Erythroblast (primary cell): ENCODE results near the gene MCF2L2.

Experiments
- GATA1 ChIP-seq: IDR thresholded peaks from 2 replicates; pipeline ENCODE4 v1.6.1; 2011; ENCODE audit warnings: low read depth, mild to moderate bottlenecking, control low read depth, low read length, moderate library complexity
- POLR2A ChIP-seq: IDR thresholded peaks from 2 replicates; pipeline ENCODE4 v1.6.1; 2011; ENCODE audit warnings: mild to moderate bottlenecking, low read length

DNA sequence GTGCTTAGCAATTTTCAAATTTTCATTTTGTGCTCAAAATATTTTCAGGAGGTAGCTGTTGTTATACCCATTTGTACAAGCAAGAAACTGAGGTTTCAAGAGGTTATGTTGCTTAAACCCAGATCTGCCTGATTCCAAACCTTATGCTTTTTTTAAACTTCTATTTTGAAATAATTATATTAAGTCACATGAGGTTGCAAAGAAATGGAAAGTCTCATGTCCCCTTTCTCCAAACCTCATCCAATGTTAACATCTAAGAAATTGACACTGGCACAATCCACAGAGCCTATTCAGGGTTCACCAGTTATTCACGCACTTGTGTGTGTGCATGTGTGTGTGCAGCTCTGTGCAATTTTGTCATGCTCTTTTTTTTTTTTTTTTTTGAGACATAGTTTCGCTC, 140.3 kb downstream of the MCF2L2 start:
- no peak for TF ChIP-seq POLR2A
- TF ChIP-seq GATA1 = no peak
